Stimulated activated CD4-positive, alpha-beta T cell treated with anti-CD3 and anti-CD28 coated beads, TNF-alpha, amount 100 ng/mL, for 24 hours (primary cell): ENCODE measurements around the gene FARP2.

Experiments used
- DNase-seq, 3 experiments: peaks; one replicate each; pipeline ENCODE4 v3.0.0-alpha.2; 2020; ENCODE audit warnings: low read depth in 3 of 3

The FARP2 gene

GRCh38 chr2:241325257-241325656 lies 30.8 kb upstream of the FARP2 start:
- no peak for DNase-seq

- no peak for DNase-seq
Measured at GRCh38 chr2:241329669-241330615, 26.1 kb upstream of the FARP2 start.

- no peak for DNase-seq
Measured at GRCh38 chr2:241330616-241330981, 25.5 kb upstream of the FARP2 start.

GRCh38 chr2:241334813-241335212 lies 21.3 kb upstream of the FARP2 start:
- DNase-seq, result no peak

GRCh38 chr2:241339839-241340630 lies 16.1 kb upstream of the FARP2 start:
- no peak for DNase-seq

- no peak for DNase-seq
Measured at GRCh38 chr2:241340631-241341163, 15.4 kb upstream of the FARP2 start.

GRCh38 chr2:241344925-241345651 lies 11.0 kb upstream of the FARP2 start:
- no peak for DNase-seq

GRCh38 chr2:241349941-241350340 lies 6.1 kb upstream of the FARP2 start:
- DNase-seq, result no peak

GRCh38 chr2:241350530-241350877 lies 5.6 kb upstream of the FARP2 start:
- no peak for DNase-seq

- DNase-seq, result no peak
Measured at GRCh38 chr2:241350878-241351639, 5.0 kb upstream of the FARP2 start.

GRCh38 chr2:241351640-241352031 lies 4.4 kb upstream of the FARP2 start:
- no peak for DNase-seq

GRCh38 chr2:241352227-241352626 lies 3.9 kb upstream of the FARP2 start:
- DNase-seq, result no peak

GRCh38 chr2:241354668-241355658 lies 1.1 kb upstream of the FARP2 start:
- DNase-seq, result peak; percentile 32 to 74 (median 42)

GRCh38 chr2:241356871-241357260 lies 781 bp downstream of the FARP2 start:
- DNase-seq, result no peak

GRCh38 chr2:241357531-241357930 lies 1.4 kb downstream of the FARP2 start:
- no peak for DNase-seq

- no peak for DNase-seq
Measured at GRCh38 chr2:241358470-241358869, 2.4 kb downstream of the FARP2 start.

- DNase-seq, result no peak
Measured at GRCh38 chr2:241359481-241360045, 3.5 kb downstream of the FARP2 start.

GRCh38 chr2:241363426-241363825 lies 7.3 kb downstream of the FARP2 start:
- no peak for DNase-seq

- DNase-seq, result no peak
Measured at GRCh38 chr2:241364781-241365180, 8.7 kb downstream of the FARP2 start.

- no peak for DNase-seq
Measured at GRCh38 chr2:241366678-241367077, 10.6 kb downstream of the FARP2 start.
